ENCODE data around the gene ZNF593. TPM values are rescaled to one million over a fixed set of nuclear protein-coding genes. Genes with fewer than 3 reads are reported as not detected.

Gene ZNF593
- total and polyA plus RNA-seq, 2 donors: 6.8 to 60.4 TPM

Other genes starting within 250 kb of the ZNF593 start
- gene PAFAH2, start 171.8 kb upstream of the ZNF593 start, total RNA-seq: 10.0 TPM
- 7.4 TPM for gene PAFAH2, start 171.8 kb upstream of the ZNF593 start, polyA plus RNA-seq
- gene EXTL1, start 148.1 kb upstream of the ZNF593 start, total RNA-seq: 2.3 TPM
- 0.58 TPM for gene EXTL1, start 148.1 kb upstream of the ZNF593 start, polyA plus RNA-seq
- gene SLC30A2, start 123.8 kb upstream of the ZNF593 start, total RNA-seq: 1.7 TPM
- 0.24 TPM for gene SLC30A2, start 123.8 kb upstream of the ZNF593 start, polyA plus RNA-seq
- gene TRIM63, start 102.3 kb upstream of the ZNF593 start, total RNA-seq: 1.8 TPM
- 10.2 TPM for gene TRIM63, start 102.3 kb upstream of the ZNF593 start, polyA plus RNA-seq
- gene PDIK1L, start 58.1 kb upstream of the ZNF593 start, total RNA-seq: 18.6 TPM
- gene PDIK1L, start 58.1 kb upstream of the ZNF593 start, polyA plus RNA-seq: 4.4 TPM
- 1.6 TPM for gene FAM110D, start 10.8 kb upstream of the ZNF593 start, total RNA-seq
- gene FAM110D, start 10.8 kb upstream of the ZNF593 start, polyA plus RNA-seq: 7.4 TPM
- not detected for gene C1orf232, start 945 bp upstream of the ZNF593 start, total RNA-seq
- not detected for gene C1orf232, start 945 bp upstream of the ZNF593 start, polyA plus RNA-seq
- gene ZNF593OS, start 1.9 kb downstream of the ZNF593 start, total RNA-seq: not detected
- 0.18 TPM for gene ZNF593OS, start 1.9 kb downstream of the ZNF593 start, polyA plus RNA-seq
- 5.3 TPM for gene CNKSR1, start 7.6 kb downstream of the ZNF593 start, total RNA-seq
- 4.2 TPM for gene CNKSR1, start 7.6 kb downstream of the ZNF593 start, polyA plus RNA-seq
- not detected for gene CATSPER4, start 20.7 kb downstream of the ZNF593 start, total RNA-seq
- not detected for gene CATSPER4, start 20.7 kb downstream of the ZNF593 start, polyA plus RNA-seq
- gene CEP85, start 64.3 kb downstream of the ZNF593 start, total RNA-seq: 13.5 TPM
- 4.3 TPM for gene CEP85, start 64.3 kb downstream of the ZNF593 start, polyA plus RNA-seq
- 12.3 TPM for gene SH3BGRL3, start 110.2 kb downstream of the ZNF593 start, total RNA-seq
- 123 TPM for gene SH3BGRL3, start 110.2 kb downstream of the ZNF593 start, polyA plus RNA-seq
- gene UBXN11, start 136.7 kb downstream of the ZNF593 start, total RNA-seq: 3.5 TPM
- 12.2 TPM for gene UBXN11, start 136.7 kb downstream of the ZNF593 start, polyA plus RNA-seq
- 3.3 TPM for gene CD52, start 148.1 kb downstream of the ZNF593 start, total RNA-seq
- gene CD52, start 148.1 kb downstream of the ZNF593 start, polyA plus RNA-seq: 17.0 TPM
- 1.5 TPM for gene CRYBG2, start 184.2 kb downstream of the ZNF593 start, total RNA-seq
- 3.3 TPM for gene CRYBG2, start 184.2 kb downstream of the ZNF593 start, polyA plus RNA-seq
- gene ZNF683, start 202.8 kb downstream of the ZNF593 start, total RNA-seq: not detected
- 0.19 TPM for gene ZNF683, start 202.8 kb downstream of the ZNF593 start, polyA plus RNA-seq
- not detected for gene LIN28A, start 240.9 kb downstream of the ZNF593 start, total RNA-seq
- gene LIN28A, start 240.9 kb downstream of the ZNF593 start, polyA plus RNA-seq: not detected

All from urinary bladder (tissue), 2 donors.